Liver (tissue), 9 donors: Measurements from ENCODE around the gene SCAP. TPM values are rescaled to one million over a fixed set of nuclear protein-coding genes. Genes with fewer than 3 reads are reported as not detected.
A peak's percentile ranks its signal among the peaks of the same experiment; 100 is the strongest.
"Not testable (repeated sequence)": the region's sequence is repeated elsewhere in the genome, so short reads cannot be mapped to it uniquely, and the experiment has no call there.

Experiments
- DNase-seq: peaks from one replicate; pipeline ENCODE4 v3.0.0-alpha.2; 2017; ENCODE audit warnings: low spot score
- H3K27ac ChIP-seq, 2 donors: one replicate each; pipeline ENCODE4 v1.7.0; 2013; ENCODE audit warnings: inconsistent platforms in 2 of 2, low read length in 2 of 2, control low read depth in 1 of 2, low read depth in 1 of 2, mild to moderate bottlenecking in 1 of 2
- H3K27me3 ChIP-seq, 4 donors: one replicate each; pipeline versions ENCODE4 v1.6.1 to v1.7.0; 2013; ENCODE audit warnings: low read length in 3 of 4, inconsistent platforms in 1 of 4, mild to moderate bottlenecking in 1 of 4, moderate library complexity in 1 of 4; ENCODE audit not compliant: control insufficient read depth in 4 of 4, insufficient read depth in 4 of 4
- H3K36me3 ChIP-seq, 4 donors: one replicate each; pipeline versions ENCODE4 v1.6.1 to v1.7.0; 2013; ENCODE audit warnings: low read length in 3 of 4, mild to moderate bottlenecking in 3 of 4, low read depth in 1 of 4, moderate library complexity in 1 of 4; ENCODE audit not compliant: control insufficient read depth in 4 of 4, insufficient read depth in 3 of 4
- H3K4me1 ChIP-seq, 4 donors: one replicate each; pipeline versions ENCODE4 v1.6.1 to v1.7.0; 2013; ENCODE audit warnings: low read length in 3 of 4, mild to moderate bottlenecking in 3 of 4, moderate library complexity in 1 of 4; ENCODE audit not compliant: control insufficient read depth in 4 of 4, insufficient read depth in 4 of 4
- H3K4me3 ChIP-seq, 3 donors: one replicate each; pipeline versions ENCODE4 v1.6.1 to v1.7.0; 2013; ENCODE audit warnings: low read length in 3 of 3, control low read depth in 1 of 3, low read depth in 1 of 3, mild to moderate bottlenecking in 1 of 3
- H3K9ac ChIP-seq, 2 donors: one replicate each; pipeline ENCODE4 v1.7.0; 2013; ENCODE audit warnings: low read length in 2 of 2, mild to moderate bottlenecking in 2 of 2, moderate library complexity in 2 of 2, control low read depth in 1 of 2, low read depth in 1 of 2
- H3K9me3 ChIP-seq, 4 donors: one replicate each; pipeline versions ENCODE4 v1.6.1 to v1.7.0; 2013; ENCODE audit warnings: low read length in 3 of 4; ENCODE audit not compliant: control insufficient read depth in 4 of 4
- EGR1 ChIP-seq, 2 donors: IDR thresholded peaks; 2 replicates each; pipeline ENCODE4 v1.6.1; 2016 to 2018; ENCODE audit warnings: antibody characterized with exemption in 2 of 2, low read depth in 2 of 2
- FOXA1 ChIP-seq: IDR thresholded peaks from 2 replicates; pipeline ENCODE4 v1.6.1; 2016; ENCODE audit warnings: antibody characterized with exemption
- FOXA2 ChIP-seq: IDR thresholded peaks from 2 replicates; pipeline ENCODE4 v1.6.1; 2016; ENCODE audit warnings: antibody characterized with exemption
- HNF4G ChIP-seq: IDR thresholded peaks from 2 replicates; pipeline ENCODE4 v1.6.1; 2016; ENCODE audit warnings: antibody characterized with exemption
- JUND ChIP-seq, 2 donors: IDR thresholded peaks; 2 replicates each; pipeline ENCODE4 v1.6.1; 2016; ENCODE audit warnings: antibody characterized with exemption in 2 of 2
- NR2F2 ChIP-seq: IDR thresholded peaks from 2 replicates; pipeline ENCODE4 v1.6.1; 2016; ENCODE audit warnings: antibody characterized with exemption
- RAD21 ChIP-seq, 2 donors: IDR thresholded peaks; 2 replicates each; pipeline ENCODE4 v1.6.1; 2016; ENCODE audit warnings: antibody characterized with exemption in 2 of 2, mild to moderate bottlenecking in 2 of 2
- RXRA ChIP-seq, 2 donors: IDR thresholded peaks; 2 replicates each; pipeline ENCODE4 v1.6.1; 2017 to 2018; ENCODE audit warnings: antibody characterized with exemption in 2 of 2, mild to moderate bottlenecking in 1 of 2
- TAF1 ChIP-seq: conservative IDR thresholded peaks from 2 replicates; pipeline ENCODE4 v1.6.1; 2016; ENCODE audit warnings: antibody characterized with exemption, mild to moderate bottlenecking
- YY1 ChIP-seq: IDR thresholded peaks from 2 replicates; pipeline ENCODE4 v1.6.1; 2016; ENCODE audit warnings: antibody characterized with exemption, mild to moderate bottlenecking
- WGBS: extraction: QIAGEN DNeasy Blood & Tissue Kit; methylation state at CpG from one replicate; pipeline ENCODE4 v1.1.7; 2013; 5-methylcytosine and 5-hydroxymethylcytosine counted together
- polyA plus RNA-seq, 2 donors: library from polyadenylated mRNA; stranded (reverse) in 1 of 2; unstranded in 1 of 2; fragments of 200-250 nt in 1 of 2; fragments of >200 nt in 1 of 2; fragmentation: Nextera tagmentation in 1 of 2; extraction: Ambion mirVana in 1 of 2; gene quantifications; one replicate each; pipeline versions ENCODE4 v1.2.1 to v1.2.3, GENCODE V29; 2013 to 2015
- total RNA-seq, 2 donors: library from RNA; depleted of rRNA; stranded (reverse); fragments of >200 nt; gene quantifications; one replicate each; pipeline ENCODE4 v1.2.3, GENCODE V29; 2014
- TF ChIP-seq, protein P1 (sequence below): IDR thresholded peaks from 2 replicates; pipeline ENCODE4 v1.6.1; 2016; ENCODE audit warnings: antibody characterized with exemption
- TF ChIP-seq, protein P2 (sequence below): IDR thresholded peaks from 2 replicates; pipeline ENCODE4 v1.6.1; 2016; ENCODE audit warnings: antibody characterized with exemption
- TF ChIP-seq, protein P3 (sequence below): IDR thresholded peaks from 2 replicates; pipeline ENCODE4 v1.6.1; 2016; ENCODE audit warnings: antibody characterized with exemption, mild to moderate bottlenecking
- donor health status: healthy.
- donor health status: healthy.
- donor health status: healthy.
- donor health status: healthy.
- donor health status: healthy.

SCAP gene
- total and polyA plus RNA-seq, 4 donors: 25.9 to 84.8 (median 59.3) TPM

- Histone ChIP-seq H3K27me3 (no peaks in the 10 kb centered on the region), H3K9me3 (no peaks in the 10 kb centered on the region), H3K9ac (no peak overlapping the region), H3K4me1 (peaks cover 2 to 18% (median 12%) of the 10 kb centered on the region in 4 donors), H3K27ac (no peak overlapping the region), H3K4me3 (no peak overlapping the region), H3K36me3 (no peaks in the 10 kb centered on the region)
- TF ChIP-seq FOXA2 (no peak), NR2F2 (no peak)
- TF ChIP-seq, protein P1, sequence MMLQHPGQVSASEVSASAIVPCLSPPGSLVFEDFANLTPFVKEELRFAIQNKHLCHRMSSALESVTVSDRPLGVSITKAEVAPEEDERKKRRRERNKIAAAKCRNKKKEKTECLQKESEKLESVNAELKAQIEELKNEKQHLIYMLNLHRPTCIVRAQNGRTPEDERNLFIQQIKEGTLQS: no peak
- TF ChIP-seq, protein P2, sequence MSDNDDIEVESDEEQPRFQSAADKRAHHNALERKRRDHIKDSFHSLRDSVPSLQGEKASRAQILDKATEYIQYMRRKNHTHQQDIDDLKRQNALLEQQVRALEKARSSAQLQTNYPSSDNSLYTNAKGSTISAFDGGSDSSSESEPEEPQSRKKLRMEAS: no peak
- WGBS: 92% methylated on average over 3 of the region's 3 CpGs
- no peak for DNase-seq
These were observed 99.3 kb downstream of the SCAP start for GRCh38 chr3:47376393-47376792.

GRCh38 chr3:47374587-47374986 lies 101.2 kb downstream of the SCAP start:
- TF ChIP-seq HNF4G (no peak), RXRA (IDR thresholded peaks at IDR 0.05) (no peak), JUND (IDR thresholded peaks at IDR 0.05) (no peak), RAD21 (IDR thresholded peaks at IDR 0.05) (no peak), FOXA2 (no peak), FOXA1 (no peak), NR2F2 (no peak), YY1 (no peak)
- TF ChIP-seq, protein P1: no peak
- TF ChIP-seq, protein P2: no peak
- TF ChIP-seq, protein P3, sequence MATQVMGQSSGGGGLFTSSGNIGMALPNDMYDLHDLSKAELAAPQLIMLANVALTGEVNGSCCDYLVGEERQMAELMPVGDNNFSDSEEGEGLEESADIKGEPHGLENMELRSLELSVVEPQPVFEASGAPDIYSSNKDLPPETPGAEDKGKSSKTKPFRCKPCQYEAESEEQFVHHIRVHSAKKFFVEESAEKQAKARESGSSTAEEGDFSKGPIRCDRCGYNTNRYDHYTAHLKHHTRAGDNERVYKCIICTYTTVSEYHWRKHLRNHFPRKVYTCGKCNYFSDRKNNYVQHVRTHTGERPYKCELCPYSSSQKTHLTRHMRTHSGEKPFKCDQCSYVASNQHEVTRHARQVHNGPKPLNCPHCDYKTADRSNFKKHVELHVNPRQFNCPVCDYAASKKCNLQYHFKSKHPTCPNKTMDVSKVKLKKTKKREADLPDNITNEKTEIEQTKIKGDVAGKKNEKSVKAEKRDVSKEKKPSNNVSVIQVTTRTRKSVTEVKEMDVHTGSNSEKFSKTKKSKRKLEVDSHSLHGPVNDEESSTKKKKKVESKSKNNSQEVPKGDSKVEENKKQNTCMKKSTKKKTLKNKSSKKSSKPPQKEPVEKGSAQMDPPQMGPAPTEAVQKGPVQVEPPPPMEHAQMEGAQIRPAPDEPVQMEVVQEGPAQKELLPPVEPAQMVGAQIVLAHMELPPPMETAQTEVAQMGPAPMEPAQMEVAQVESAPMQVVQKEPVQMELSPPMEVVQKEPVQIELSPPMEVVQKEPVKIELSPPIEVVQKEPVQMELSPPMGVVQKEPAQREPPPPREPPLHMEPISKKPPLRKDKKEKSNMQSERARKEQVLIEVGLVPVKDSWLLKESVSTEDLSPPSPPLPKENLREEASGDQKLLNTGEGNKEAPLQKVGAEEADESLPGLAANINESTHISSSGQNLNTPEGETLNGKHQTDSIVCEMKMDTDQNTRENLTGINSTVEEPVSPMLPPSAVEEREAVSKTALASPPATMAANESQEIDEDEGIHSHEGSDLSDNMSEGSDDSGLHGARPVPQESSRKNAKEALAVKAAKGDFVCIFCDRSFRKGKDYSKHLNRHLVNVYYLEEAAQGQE: no peak
- H3K9ac ChIP-seq: no peak overlapping the region
- no peaks in the 10 kb centered on the region for H3K27me3 ChIP-seq
- no peak overlapping the region for H3K4me3 ChIP-seq
- no peak for DNase-seq
- H3K4me1 ChIP-seq: peaks cover 0 to 14% (median 7%) of the 10 kb centered on the region in 4 donors
- no peaks in the 10 kb centered on the region for H3K36me3 ChIP-seq
- no peaks in the 10 kb centered on the region for H3K9me3 ChIP-seq
- H3K27ac ChIP-seq: no peak overlapping the region

DNA sequence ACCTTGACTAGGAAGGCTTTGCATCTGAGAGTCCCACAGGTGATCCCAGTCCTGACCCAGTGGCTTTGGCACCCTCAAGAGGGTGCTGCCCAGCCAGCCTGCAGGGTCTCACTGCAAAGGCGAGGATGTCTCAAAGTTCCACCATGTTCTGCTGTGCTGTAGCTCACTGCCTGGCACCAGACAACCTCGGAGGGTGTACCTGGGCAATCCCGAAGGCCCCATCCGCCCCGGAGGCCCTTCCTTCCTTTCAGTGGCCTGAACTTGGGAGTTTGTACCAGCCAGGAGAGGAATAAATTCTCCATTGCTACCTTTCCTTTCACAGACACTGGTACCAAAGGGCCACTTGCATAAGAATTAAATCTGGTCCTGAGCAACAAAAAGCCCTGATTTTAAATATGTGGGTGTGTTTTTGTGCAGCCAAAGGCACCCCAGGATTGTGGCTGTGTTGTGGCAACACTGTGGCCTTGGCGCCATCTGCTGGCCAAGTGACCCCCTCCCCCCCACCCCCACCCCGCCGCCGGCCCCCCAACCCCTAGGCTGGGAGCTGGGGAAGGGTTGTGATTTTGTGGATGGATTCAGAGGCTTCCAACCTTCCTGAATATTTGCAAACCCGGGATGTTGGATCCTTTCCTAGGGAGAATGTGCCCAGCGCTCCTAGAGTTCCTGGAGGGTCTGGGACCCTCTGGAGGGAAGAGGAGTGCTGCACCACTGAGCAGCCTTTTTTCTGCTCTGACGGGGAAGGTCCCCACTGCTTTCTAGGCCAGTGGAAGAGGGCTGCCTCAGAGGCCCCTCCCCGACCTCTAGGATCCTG lies 104.6 kb downstream of the SCAP start:
- H3K27ac ChIP-seq: no peak overlapping the region
- TF ChIP-seq FOXA1 (no peak), RAD21 (IDR thresholded peaks at IDR 0.05) (peak; percentile 21 to 53), JUND (IDR thresholded peaks at IDR 0.05) (no peak), TAF1 (no peak), EGR1 (IDR thresholded peaks at IDR 0.05; ENCODE audit: low read depth in 2 of 2) (no peak)
- no peaks in the 10 kb centered on the region for H3K27me3 ChIP-seq

GRCh38 chr3:47370020-47370419 lies 105.7 kb downstream of the SCAP start:
- WGBS: 95% methylated on average over 8 of the region's 8 CpGs

More for the DNA sequence above, 104.6 kb downstream of the SCAP start:
- WGBS: 34% methylated on average over 13 of the region's 13 CpGs
- H3K9ac ChIP-seq: no peak overlapping the region
- H3K4me3 ChIP-seq: no peak overlapping the region
- DNase-seq: peak; percentile 49
- no peaks in the 10 kb centered on the region for H3K9me3 ChIP-seq
- no peaks in the 10 kb centered on the region for H3K36me3 ChIP-seq
- H3K4me1 ChIP-seq: no peaks in the 10 kb centered on the region

More at GRCh38 chr3:47370020-47370419, 105.7 kb downstream of the SCAP start:
- not testable (repeated sequence) for H3K36me3 ChIP-seq, H3K9ac ChIP-seq, H3K27ac ChIP-seq, H3K27me3 ChIP-seq, H3K4me1 ChIP-seq, H3K9me3 ChIP-seq, H3K4me3 ChIP-seq, DNase-seq
